HG02623 (cell line): ENCODE measurements around the gene TSPEAR.
"Not testable (repeated sequence)": the region's sequence is repeated elsewhere in the genome, so short reads cannot be mapped to it uniquely, and the experiment has no call there.

ENCODE experiments used
- ATAC-seq: cut with Tn5 transposase; IDR thresholded peaks from one replicate; pipeline ENCODE4 v1.9.1; 2021; ENCODE audit warnings: moderate library complexity; ENCODE audit not compliant: unreplicated experiment

The TSPEAR gene

DNA sequence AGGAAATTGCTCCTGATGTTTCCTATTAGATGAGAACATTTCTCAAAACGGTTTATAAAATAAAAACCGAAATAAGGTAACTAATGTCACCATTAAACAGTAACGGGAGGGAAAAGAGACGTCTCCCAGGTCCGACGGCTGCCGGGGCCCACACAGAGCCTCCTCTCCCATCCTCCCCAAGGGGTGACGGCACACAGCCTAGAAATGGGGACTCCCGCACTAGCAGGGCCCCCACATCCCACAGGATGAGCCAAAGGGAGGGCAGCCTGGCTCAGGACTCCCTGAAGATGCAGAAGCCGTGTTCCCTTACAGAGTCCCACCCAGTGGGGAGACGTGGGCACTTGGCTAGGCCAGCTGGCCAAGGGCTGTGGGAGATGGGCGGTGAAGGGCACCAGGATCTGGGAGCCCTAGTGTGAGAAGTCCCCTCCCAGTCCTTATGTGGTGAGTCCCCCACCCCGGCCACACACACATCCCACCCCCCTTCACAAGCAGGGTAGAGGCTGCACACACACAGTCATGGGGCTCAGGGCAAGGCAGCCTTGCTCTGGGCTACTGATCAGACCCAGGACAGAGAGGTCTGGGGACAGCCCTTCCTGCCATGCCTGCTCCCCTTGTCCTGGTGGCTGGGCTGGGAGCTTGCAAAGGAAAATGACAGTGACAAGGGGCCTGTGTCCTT, 156.0 kb downstream of the TSPEAR start:
- ATAC-seq, result no peak

DNA sequence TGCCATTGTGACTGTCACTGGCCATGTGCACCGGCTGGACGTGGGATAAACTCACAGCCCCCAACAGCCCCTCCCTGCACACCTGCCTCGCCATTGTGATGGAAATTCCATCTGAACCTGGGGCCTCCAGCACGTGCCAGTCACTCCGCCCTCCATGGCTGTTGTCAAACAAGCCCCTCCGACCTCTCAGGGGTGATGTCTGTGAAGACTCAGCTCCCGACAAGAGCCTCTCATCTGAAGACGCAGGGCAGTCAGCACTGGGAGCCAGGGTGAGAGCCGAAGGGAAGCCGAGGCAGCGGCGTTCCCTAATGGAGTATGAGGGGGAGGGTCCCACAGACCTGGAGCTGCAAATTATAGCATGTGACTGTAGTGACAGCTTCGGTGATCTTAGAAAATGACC, 158.7 kb downstream of the TSPEAR start:
- no peak for ATAC-seq

DNA sequence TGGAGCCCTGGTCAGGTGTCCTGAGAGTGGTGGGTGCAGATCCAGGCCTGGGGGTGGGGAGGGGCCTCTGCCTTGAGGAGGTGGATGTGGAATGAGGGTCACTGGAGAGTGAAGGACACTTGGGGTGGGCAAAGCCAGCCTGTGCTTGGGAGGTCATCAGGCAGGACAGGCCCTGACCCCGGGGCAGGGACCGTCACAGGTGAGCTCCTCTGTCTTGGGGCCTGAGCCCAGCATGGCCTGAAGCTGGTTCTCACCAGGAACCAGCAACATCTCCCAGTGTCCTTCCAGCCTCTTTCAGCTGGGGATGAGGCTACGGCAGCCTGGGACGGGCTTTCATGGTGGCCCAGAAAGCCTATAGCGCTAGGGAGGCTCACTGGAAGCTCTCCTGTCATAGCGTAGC, 159.2 kb downstream of the TSPEAR start:
- ATAC-seq, result no peak

DNA sequence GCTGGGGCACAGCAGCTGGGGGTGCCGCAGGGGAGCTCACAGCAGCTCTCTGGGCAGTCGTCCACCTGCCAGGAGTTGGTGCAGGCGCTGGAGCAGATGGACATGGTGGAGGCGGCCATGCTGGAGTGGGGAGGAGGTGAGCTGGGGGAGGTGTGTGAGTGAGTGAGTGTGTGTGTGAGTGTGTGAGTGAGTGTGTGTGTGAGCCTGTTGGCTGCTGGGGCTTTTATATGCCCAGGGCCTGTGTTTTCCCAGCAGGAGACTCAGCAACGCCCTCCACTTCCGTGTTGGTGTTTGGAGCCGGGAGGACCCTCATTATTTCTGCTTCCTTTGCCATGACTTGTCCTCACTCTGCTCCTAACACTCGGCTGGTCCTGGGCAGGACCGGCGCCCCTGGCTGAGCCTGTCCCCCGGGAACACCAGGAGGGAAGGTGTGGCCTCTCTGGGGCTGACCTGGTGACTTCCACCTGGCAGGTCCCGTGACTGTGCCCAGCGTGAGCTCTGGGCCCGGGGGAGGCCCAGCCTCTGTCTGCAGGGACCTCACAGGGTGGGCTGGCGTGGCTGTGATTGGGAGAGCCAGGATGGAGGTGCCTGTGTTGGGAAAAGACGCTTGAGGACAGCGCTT, 159.9 kb downstream of the TSPEAR start, which contains the start of gene KRTAP10-2:
TSS of gene KRTAP10-2 (minus strand) at position 166 of the 622 bp plus-strand sequence. CDS start at position 119, 47 bp downstream.
- no peak for ATAC-seq

DNA sequence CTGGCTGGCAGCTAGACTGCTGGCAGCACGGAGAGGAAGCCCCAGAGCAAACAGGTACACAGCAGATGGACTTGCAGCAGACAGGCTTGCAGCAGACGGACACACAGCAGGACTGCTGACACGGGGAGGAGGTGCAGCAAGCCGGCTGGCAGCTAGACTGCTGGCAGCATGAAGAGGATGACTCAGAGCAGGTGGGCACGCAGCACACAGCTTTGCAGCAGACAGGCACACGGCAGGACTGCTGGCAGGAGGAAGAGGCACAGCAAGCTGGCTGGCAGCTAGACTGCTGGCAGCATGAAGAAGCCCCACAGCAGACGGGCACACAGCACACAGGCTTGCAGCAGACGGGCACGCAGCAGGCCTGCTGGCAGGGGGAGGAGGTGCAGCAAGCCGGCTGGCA, 160.6 kb downstream of the TSPEAR start:
- ATAC-seq, result no peak

DNA sequence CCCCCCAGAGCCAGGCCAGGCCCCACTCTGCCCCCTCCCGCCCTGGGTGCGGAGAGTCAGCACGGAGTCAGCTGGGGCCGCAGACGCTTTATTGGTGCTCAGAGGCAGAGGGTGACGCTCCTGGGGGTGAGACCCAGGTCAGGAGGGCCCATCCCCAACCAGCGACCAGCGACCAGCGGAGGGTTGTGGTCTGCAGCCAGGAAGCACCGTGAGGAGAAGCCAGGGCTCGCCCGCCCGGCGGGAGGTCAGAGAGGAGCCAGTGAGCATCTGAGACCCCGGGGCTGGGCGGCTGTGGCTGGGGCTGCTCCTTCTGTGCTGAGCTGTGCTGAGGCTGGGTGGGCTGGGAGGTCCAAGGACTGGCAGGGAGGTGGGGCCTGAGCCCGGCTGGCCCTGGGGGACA, 161.1 kb downstream of the TSPEAR start:
- not testable (repeated sequence) for ATAC-seq

DNA sequence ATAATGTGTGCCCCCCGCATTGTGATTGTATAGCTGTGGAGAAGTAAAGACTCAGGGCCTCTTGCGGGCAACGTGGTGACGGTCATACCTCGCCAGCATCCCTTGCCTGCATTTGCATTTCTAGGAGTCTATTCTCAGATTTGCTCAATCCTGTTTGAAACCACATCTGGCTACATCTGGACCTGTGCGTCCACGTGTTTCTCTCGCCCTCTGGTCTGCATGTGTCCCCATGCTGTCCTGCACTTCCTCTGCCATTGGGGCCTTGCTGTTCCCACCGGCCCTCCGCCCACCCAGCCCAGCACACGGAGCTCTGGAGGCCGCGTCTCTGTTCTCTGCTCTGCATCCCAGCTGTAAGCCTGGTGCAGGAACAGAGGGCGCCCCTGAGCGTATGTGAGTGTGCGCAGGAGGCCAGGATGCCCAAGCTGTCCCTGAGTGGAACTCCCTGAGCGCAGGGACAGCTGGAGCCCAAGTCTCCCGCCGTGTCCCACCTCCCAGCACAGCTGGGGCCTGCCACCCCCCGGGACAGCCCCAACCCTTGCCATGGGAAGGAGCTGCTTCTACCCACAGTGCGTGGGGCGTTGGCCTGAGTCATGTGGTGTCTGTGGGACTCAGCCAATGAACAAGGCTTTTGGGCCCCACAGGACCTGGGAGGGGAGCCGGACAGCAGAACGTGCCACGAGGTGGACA, 161.7 kb downstream of the TSPEAR start:
- ATAC-seq, result no peak

DNA sequence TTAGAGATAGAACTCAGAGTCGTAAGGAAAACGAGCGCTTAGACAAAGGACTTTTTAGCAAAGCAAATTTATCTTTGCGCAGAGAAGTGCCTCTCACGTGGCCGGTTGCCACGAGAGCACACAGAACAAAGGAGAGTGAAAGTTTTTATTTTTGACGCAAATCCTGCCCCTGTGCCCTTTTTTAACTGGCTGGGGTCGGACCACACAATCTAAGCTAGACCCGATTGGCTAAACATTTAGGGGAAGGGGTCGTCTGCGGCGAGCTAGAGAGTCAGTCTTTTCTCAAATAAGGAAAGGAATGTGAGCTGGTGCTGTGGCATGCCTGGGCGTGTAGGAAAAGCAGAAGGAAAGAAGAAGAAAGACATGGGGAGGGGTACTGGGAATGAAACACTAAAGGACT, 162.4 kb downstream of the TSPEAR start:
- ATAC-seq, result no peak

DNA sequence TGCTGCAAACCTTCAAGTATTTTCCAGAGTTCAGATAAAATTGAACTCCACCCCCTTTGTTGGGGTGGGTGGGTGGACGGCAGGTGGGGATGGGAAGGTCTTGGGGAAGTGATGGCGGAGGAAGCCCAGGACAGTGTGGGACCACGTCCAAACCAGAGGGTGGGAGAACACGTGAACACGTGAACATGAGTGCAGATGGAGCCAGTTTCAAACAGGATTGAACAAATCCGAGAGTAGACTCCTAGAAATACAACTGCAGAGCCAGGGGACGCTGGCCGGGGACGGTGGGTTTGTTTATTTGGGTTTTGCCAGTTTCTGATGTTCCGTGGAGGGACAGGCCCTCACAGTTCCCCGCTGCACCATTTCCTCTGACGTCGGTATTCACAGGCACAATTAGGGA, 163.0 kb downstream of the TSPEAR start:
- ATAC-seq, result no peak

DNA sequence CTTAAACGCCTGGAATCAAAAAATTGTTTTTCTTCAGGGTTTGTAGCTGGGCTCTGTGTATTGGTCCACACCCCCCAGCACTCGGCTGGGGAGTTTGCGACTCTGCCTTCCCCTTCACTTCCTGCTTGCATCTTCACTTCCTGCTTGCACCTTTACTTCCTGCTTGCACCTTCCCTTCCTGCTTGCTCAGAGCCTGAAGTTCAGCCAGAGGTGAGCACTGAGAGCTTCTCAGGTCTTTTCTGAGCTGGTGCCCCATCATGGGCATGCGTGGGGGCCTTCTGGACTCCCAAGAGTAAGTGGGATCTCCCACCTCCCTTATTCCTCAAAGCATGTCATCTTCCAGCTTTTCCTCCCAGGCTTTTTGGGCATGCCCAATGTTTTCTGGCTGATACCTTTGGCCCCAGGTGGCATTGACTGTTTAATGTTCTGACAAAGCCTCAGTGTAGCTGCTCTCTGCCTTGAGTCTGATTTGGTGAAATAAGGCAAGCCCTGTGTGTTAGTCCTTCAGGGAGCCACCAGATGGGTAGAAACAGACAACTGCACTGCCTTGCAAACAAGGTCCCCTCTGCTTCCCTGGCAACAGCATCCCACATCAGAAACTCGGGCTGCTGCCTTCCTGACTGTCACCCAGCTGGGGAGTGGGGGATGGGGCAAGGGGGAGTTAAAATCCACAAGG, 163.6 kb downstream of the TSPEAR start:
- ATAC-seq, result no peak

DNA sequence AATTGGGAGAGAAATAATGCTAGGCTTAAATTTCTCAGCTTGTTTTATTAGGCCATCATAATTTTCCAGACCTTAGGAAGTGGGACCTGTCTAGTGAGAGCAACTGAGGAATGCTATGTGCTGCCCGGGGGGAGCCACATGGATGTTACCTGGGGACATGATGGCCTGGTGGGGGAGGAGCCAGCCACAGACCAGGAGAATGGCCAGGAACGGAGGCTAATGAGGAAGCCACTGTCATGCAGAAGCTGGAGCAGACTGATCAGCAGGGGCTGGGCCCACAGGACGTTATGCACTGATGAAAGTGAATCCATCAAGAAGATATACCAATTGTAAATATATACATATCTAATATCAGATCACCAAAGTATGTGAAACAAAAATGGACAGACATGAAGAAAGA, 166.8 kb downstream of the TSPEAR start:
- ATAC-seq, result no peak

DNA sequence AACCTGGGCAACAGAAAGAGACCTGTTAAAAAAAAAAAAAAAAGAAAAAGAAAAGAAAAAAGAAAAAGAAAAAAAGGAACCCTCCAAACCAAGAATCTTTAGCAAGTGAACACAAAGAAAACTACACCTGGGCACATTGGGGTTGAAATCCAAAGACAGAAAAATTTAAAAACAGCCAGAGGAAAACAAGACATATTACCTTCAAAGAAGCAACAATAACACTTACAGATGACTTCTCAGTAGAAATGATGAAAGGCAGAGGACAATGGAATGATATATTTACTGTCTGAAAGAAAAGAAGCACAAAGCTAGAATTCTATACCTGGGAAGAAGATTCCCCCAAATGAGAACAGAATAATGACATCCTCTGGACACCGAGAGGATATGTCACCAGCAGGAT, 168.7 kb downstream of the TSPEAR start:
- ATAC-seq, result no peak

DNA sequence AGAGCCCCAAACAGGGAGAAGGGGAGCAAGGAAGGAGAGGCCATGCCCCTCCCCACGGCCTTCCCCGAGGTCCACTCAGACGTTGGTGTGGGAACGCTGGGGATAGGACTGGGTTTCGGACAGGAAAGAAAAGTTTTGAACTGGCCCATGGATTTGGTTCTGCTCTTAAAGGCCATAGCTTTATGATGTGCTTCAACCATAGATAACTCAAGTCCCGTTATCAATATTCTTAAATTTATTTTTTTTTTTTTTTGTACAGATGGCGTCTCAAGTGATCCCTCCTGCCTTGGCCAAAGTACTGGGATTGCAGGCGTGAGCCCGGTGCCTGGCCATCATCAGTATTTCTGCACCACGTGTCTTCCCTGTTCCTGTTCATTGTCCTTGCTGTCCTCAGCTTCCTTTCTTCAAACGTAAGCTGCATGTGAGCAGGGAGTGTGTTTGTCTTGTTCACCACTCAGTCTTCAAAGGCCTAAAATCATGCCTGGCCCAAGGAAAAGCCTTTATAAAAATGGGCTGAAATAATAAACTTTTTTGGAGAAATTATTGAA, 170.6 kb downstream of the TSPEAR start:
- ATAC-seq, result no peak

DNA sequence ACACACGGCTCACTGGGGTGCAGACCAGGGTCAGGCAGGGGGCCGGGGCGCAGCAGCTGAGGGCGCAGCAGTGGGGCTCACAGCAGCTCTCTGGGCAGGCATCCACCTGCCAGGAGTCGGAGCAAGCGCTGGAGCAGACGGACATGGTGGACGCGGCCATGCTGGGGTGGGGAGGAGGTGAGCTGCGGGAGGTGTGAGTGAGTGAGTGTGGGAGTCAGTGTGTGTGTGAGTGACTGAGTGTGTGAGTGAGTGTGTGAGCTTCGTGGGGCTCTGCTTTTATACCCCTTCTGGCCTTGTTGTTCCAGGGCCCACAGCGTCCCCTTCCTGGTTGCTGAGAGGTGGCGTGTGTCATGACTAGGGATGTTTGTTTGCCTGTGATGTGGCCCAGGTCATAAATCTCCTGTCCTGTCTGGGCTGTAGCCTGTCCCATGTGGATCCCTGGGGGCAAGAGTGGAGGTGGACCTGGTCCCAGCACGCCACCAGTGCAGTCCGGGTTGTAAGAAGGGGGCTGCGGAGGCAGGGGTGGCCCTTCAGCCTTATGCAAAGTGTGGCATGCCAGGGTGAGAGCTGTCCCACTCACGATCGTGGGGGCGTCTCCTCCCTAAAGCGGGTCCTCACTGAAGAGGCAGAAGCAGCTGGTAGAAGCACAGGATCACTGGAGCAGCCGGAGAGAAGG, 171.2 kb downstream of the TSPEAR start, which contains the start of gene KRTAP10-1:
TSS of gene KRTAP10-1 (minus strand) at position 205 of the 676 bp plus-strand sequence. CDS start at position 160, 45 bp downstream.
- ATAC-seq, result no peak

DNA sequence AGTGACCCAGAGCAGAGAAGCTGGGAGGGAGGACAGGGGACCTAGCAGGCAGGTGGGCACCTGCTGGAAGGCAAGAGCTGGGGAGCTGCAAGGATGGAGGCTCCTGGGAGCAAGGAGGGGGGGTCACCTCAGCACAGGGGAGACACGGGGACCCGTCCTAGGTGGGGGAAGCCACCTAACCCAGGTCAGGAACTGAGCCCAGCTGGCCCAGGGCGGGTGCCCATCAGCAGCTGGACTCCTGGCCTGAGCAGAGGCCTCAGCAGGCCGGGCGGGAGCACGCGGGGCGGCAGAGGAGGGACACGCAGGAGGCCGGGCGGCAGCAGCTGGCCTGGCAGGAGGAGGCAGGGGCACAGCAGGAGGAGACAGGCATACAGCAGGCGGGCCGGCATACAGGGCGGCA, 172.3 kb downstream of the TSPEAR start:
- no peak for ATAC-seq

DNA sequence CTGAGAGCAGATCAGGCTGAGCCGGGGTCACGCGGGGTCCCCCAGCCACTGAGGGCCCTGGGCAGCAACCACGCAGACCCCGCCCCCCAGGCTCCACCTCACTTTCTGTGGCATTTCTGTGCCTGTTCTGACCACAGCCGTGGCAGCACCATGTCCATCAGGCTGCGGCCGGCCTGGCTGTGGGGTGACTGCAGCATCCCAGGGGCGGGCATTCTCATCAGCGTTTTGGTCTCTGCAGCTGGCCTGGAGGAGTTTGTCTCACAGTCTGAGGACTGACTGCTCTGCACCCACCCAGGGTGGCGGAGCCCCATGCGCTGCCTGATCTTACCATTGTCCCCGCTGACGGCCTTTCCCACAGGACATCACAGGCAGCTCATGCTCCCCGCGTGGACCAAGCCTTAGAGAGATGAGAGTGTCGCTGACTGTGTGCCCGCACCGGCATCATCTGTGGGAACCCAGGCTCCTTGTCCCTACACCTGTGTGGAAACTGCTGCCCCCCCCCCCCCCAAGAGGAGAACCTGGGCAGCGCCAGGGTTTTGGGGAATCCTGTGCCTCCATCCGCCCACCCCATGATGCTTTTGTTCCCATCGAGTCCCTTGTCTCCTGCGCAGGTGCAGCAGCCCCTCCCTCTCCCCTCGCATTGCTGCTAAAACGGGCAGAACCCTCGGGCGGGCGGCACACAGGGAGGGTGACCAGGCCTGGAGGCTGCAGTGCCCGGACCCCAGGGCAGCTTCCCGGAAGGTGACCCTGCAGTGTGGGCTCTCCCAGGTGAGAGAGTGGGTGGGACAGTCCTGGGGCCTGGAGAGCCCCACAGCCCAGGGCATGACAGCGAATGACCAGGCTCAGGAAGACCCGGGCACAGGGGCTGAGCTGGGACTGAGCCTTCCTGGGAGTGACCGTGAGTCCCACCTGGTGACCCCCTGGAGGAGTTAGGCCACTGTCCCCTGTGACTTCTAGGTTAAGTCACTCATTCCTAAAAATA, 173.2 kb downstream of the TSPEAR start:
- ATAC-seq, result no peak

DNA sequence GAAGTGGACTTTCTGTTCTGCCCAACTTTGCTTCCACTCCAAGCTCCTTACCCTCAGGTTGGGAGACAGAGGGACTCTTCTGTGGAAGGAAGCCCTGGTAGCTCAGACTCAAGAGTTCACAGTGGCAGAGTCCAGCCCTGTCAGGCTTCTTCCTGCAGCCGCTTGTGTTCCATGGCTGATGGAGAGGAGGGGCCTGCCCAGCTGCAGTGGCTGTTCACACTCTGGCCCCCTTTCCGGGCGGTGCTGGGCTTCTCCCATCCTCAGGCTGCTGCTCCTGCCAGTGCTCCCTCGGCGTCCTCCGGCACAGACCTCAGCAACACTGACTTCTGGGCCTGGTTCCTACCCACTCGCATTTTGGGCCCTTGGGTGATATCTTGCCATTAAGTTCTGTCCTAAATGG, 175.4 kb downstream of the TSPEAR start:
- ATAC-seq, result no peak

DNA sequence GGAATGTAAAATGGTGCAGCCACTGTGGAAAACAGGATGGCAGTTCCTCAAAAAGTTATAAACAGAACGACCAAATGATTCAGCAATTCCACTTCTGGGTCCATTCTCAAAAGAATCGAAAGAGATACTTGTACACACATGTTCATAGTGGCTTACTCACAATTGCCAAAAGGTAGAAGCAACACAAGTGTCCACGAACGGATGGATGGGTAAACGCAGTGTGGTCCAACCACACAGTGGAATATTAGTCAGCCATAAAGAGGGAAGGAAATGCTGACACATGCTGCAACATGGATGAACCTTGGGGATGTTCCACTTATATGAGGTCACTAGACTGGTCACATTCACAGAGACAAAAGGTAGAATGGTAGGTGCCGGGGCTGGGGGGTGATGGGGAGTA, 176.7 kb downstream of the TSPEAR start:
- ATAC-seq, result no peak

DNA sequence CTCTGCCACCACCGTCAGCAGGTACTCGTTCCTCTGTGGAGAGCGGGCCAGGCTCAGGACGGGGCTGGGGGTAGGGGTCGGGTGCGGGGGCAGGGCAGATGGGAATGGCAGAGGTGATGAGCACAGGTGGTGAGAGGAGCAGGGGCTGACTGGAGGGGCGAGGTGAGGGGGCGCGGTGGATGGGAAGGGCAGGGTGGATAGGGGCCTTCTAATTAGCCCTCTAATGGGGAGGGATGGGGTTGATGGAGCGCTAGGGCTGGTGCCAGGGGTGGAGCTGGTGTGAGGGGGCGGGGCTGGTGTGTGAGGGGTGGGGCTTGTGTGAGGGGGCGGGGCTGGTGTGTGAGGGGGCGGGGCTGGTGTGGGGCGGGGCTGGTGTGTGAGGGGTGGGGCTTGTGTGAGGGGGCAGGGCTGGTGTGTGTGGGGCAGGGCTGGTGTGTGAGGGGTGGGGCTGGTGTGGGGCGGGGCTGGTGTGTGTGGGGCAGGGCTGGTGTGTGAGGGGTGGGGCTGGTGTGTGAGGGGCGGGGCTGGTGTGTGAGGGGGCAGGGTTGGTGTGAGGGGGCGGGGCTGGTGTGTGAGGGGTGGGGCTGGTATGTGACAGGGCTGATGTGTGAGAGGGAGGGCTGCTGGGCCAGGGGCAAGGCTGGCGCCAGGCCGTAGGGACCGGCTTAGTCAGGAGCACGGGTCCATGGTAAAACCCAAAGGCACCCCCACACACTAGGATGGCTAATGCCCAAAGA, 177.3 kb downstream of the TSPEAR start:
- no peak for ATAC-seq
